Measurements from ENCODE around the gene KIF20B. TPM values are rescaled to one million over a fixed set of nuclear protein-coding genes. Genes with fewer than 3 reads are reported as not detected.

The KIF20B gene
- total RNA-seq, 1 experiment from 2014 or later: 50.2 TPM

GRCh38 chr10:89679986-89680385 is 21.4 kb upstream of the KIF20B start:
- Histone ChIP-seq H3K79me2 (ENCODE audit: insufficient read depth, low read length) (no peaks in the 10 kb centered on the region), H3K4me3 (replicated peaks in 1 of 2; ENCODE audit: low read depth in 1 of 2, low read length in 2 of 2) (no peak overlapping the region), H2AFZ (ENCODE audit: low read depth, low read length, poor library complexity, severe bottlenecking) (no peak overlapping the region), H3K27ac (ENCODE audit: low read depth, low read length) (no peak overlapping the region), H3K9me3 (ENCODE audit: control insufficient read depth in 1 of 2, insufficient read depth in 1 of 2, low read depth in 1 of 2, low read length in 2 of 2) (no peaks in the 10 kb centered on the region), H3K9me2 (ENCODE audit: insufficient read depth) (no peaks in the 10 kb centered on the region), H3K27me3 (ENCODE audit: insufficient read depth, low read length) (no peaks in the 10 kb centered on the region), H3K36me3 (ENCODE audit: control insufficient read depth in 1 of 2, insufficient read depth in 2 of 2, low read length in 2 of 2) (no peaks in the 10 kb centered on the region), H4K20me1 (ENCODE audit: insufficient read depth) (no peaks in the 10 kb centered on the region), H3K4me2 (ENCODE audit: low read length) (no peak overlapping the region), H3K9ac (ENCODE audit: low read length) (no peak overlapping the region), H3K4me1 (ENCODE audit: control insufficient read depth in 1 of 2, insufficient read depth in 2 of 2, low read length in 2 of 2) (no peaks in the 10 kb centered on the region)
- no TSS peak for BruUV-seq (replicated peaks)
- CTCF ChIA-PET: no interaction called here
- TF ChIP-seq, protein P1, sequence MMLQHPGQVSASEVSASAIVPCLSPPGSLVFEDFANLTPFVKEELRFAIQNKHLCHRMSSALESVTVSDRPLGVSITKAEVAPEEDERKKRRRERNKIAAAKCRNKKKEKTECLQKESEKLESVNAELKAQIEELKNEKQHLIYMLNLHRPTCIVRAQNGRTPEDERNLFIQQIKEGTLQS (IDR thresholded peaks at IDR 0.05): no peak
- TF ChIP-seq SP1 (IDR thresholded peaks at IDR 0.05; ENCODE audit: low read depth): no peak
- TF ChIP-seq JUND (IDR thresholded peaks at IDR 0.05): no peak
- no peak for TF ChIP-seq EZH2 (IDR thresholded peaks at IDR 0.05)
- TF ChIP-seq YY1 (IDR thresholded peaks at IDR 0.05; ENCODE audit: extremely low read depth, insufficient replicate concordance, low read depth, low read length): no peak
- TF ChIP-seq EZH2phosphoT487 (IDR thresholded peaks at IDR 0.05; ENCODE audit: borderline replicate concordance): no peak
- no peak for TF ChIP-seq ZFX (IDR thresholded peaks at IDR 0.05)
- no peak for TF ChIP-seq POLR2A (IDR thresholded peaks at IDR 0.05; ENCODE audit: borderline replicate concordance, extremely low read depth, insufficient read depth, insufficient read length)
- no peak for TF ChIP-seq CBX3 (IDR thresholded peaks at IDR 0.05; ENCODE audit: low read depth)
- RAD21 ChIA-PET (ENCODE audit: low non-redundant PET in 1 of 2, low total read pairs in 2 of 2, uncharacterized antibody in 2 of 2, unreplicated experiment in 2 of 2): no interaction called here
- ATAC-seq: no peak
- intact Hi-C loops (cut with micrococcal nuclease): no loop called here
- DNase-seq (ENCODE audit: low read depth, low spot score): no peak
- POLR2A ChIA-PET: no interaction called here

DNA sequence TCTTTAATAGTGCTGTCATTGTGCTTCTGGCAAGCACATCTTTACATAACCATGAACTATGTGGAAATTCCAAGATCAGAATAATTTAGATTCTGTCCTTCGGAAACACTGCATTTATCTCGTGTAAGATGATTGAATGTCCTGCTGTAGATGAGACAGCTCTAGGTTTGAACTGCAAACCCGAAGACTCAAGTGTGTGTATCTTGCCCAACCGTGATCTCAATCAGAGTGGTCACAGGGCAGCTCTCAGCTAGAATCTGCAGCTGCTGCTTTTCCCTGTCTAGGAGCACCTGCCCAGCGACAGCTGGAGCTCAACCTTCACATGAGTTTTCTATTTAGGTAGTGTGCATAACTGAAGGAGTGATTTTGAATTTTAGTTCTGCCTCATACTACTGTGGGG is 17.5 kb upstream of the KIF20B start:
- no peak for ATAC-seq
- TF ChIP-seq POLR2A (IDR thresholded peaks at IDR 0.05; ENCODE audit: borderline replicate concordance, extremely low read depth, insufficient read depth, insufficient read length): no peak
- TF ChIP-seq, protein P2, sequence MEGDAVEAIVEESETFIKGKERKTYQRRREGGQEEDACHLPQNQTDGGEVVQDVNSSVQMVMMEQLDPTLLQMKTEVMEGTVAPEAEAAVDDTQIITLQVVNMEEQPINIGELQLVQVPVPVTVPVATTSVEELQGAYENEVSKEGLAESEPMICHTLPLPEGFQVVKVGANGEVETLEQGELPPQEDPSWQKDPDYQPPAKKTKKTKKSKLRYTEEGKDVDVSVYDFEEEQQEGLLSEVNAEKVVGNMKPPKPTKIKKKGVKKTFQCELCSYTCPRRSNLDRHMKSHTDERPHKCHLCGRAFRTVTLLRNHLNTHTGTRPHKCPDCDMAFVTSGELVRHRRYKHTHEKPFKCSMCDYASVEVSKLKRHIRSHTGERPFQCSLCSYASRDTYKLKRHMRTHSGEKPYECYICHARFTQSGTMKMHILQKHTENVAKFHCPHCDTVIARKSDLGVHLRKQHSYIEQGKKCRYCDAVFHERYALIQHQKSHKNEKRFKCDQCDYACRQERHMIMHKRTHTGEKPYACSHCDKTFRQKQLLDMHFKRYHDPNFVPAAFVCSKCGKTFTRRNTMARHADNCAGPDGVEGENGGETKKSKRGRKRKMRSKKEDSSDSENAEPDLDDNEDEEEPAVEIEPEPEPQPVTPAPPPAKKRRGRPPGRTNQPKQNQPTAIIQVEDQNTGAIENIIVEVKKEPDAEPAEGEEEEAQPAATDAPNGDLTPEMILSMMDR (IDR thresholded peaks at IDR 0.05 in 2 of 3, conservative IDR thresholded peaks at IDR 0.05 in 1 of 3; ENCODE audit: borderline replicate concordance in 1 of 3, insufficient read depth in 1 of 3, low read depth in 2 of 3, low read length in 2 of 3): no peak
- TF ChIP-seq FOSL1 (IDR thresholded peaks at IDR 0.05; ENCODE audit: low read depth): no peak
- no peak for TF ChIP-seq EZH2phosphoT487 (IDR thresholded peaks at IDR 0.05; ENCODE audit: borderline replicate concordance)
- no peak for TF ChIP-seq RAD21 (IDR thresholded peaks at IDR 0.05; ENCODE audit: low read depth)
- TF ChIP-seq CEBPB (IDR thresholded peaks at IDR 0.05; ENCODE audit: low read depth): no peak
- no peak for TF ChIP-seq EZH2 (IDR thresholded peaks at IDR 0.05)
- no peak overlapping the region for H3K4me2 ChIP-seq (ENCODE audit: low read length)
- no TSS peak for BruUV-seq (replicated peaks)
- no peaks in the 10 kb centered on the region for H4K20me1 ChIP-seq (ENCODE audit: insufficient read depth)
- H3K9ac ChIP-seq (ENCODE audit: low read length): no peak overlapping the region
- no peaks in the 10 kb centered on the region for H3K9me3 ChIP-seq (ENCODE audit: control insufficient read depth in 1 of 2, insufficient read depth in 1 of 2, low read depth in 1 of 2, low read length in 2 of 2)
- ChIA-PET CTCF (no interaction called here), RAD21 (ENCODE audit: low non-redundant PET in 1 of 2, low total read pairs in 2 of 2, uncharacterized antibody in 2 of 2, unreplicated experiment in 2 of 2) (no interaction called here), POLR2A (interaction anchor here (2.3 kb wide), 1 partner anchor 17 kb away, joined by 7 read pairs; the partner anchor contains the start of gene KIF20B)
- H3K27me3 ChIP-seq (ENCODE audit: insufficient read depth, low read length): no peaks in the 10 kb centered on the region
- H3K4me1 ChIP-seq (ENCODE audit: control insufficient read depth in 1 of 2, insufficient read depth in 2 of 2, low read length in 2 of 2): no peaks in the 10 kb centered on the region
- no peaks in the 10 kb centered on the region for H3K9me2 ChIP-seq (ENCODE audit: insufficient read depth)
- no peak overlapping the region for H2AFZ ChIP-seq (ENCODE audit: low read depth, low read length, poor library complexity, severe bottlenecking)
- no peak overlapping the region for H3K4me3 ChIP-seq (replicated peaks in 1 of 2; ENCODE audit: low read depth in 1 of 2, low read length in 2 of 2)
- DNase-seq (ENCODE audit: low read depth, low spot score): no peak
- H3K27ac ChIP-seq (ENCODE audit: low read depth, low read length): no peak overlapping the region
- no peaks in the 10 kb centered on the region for H3K79me2 ChIP-seq (ENCODE audit: insufficient read depth, low read length)
- no peaks in the 10 kb centered on the region for H3K36me3 ChIP-seq (ENCODE audit: control insufficient read depth in 1 of 2, insufficient read depth in 2 of 2, low read length in 2 of 2)
- intact Hi-C loops (cut with micrococcal nuclease): no loop called here
